ENCODE results near the gene CLASP1.
"Not testable (repeated sequence)": the region's sequence is repeated elsewhere in the genome, so short reads cannot be mapped to it uniquely, and the experiment has no call there.

CLASP1 gene

GRCh38 chr2:121649149-121649595 lies at the start of gene CLASP1:
TSS of gene CLASP1 (minus strand) at chr2:121649462. CDS start at chr2:121605895, 43,567 bp downstream.
- no peak for DNase-seq

- DNase-seq, result no peak
Observed at GRCh38 chr2:121698318-121698930, 49.2 kb upstream of the CLASP1 start.

GRCh38 chr2:121697108-121697631 lies 47.9 kb upstream of the CLASP1 start:
- no peak for DNase-seq

- DNase-seq, result no peak
Observed at GRCh38 chr2:121696410-121696930, 47.2 kb upstream of the CLASP1 start.

- DNase-seq, result no peak
Observed at GRCh38 chr2:121695171-121695451, 45.8 kb upstream of the CLASP1 start.

GRCh38 chr2:121694398-121695170 lies 45.3 kb upstream of the CLASP1 start:
- DNase-seq, result no peak

- not testable (repeated sequence) for DNase-seq
Observed at GRCh38 chr2:121690572-121690971, 41.3 kb upstream of the CLASP1 start.

GRCh38 chr2:121690095-121690494 lies 40.8 kb upstream of the CLASP1 start:
- DNase-seq, result no peak

- DNase-seq, result no peak
Observed at GRCh38 chr2:121689356-121689755, 40.1 kb upstream of the CLASP1 start.

GRCh38 chr2:121688820-121689219 lies 39.6 kb upstream of the CLASP1 start:
- DNase-seq, result no peak

GRCh38 chr2:121686902-121687301 lies 37.6 kb upstream of the CLASP1 start:
- DNase-seq, result no peak

GRCh38 chr2:121686218-121686617 lies 37.0 kb upstream of the CLASP1 start:
- no peak for DNase-seq

GRCh38 chr2:121682396-121683298 lies 33.4 kb upstream of the CLASP1 start:
- DNase-seq, result no peak

GRCh38 chr2:121677855-121678254 lies 28.6 kb upstream of the CLASP1 start:
- no peak for DNase-seq

- not testable (repeated sequence) for DNase-seq
Observed at GRCh38 chr2:121671621-121672020, 22.4 kb upstream of the CLASP1 start.

GRCh38 chr2:121670181-121670580 lies 20.9 kb upstream of the CLASP1 start:
- DNase-seq, result no peak

GRCh38 chr2:121667618-121668017 lies 18.4 kb upstream of the CLASP1 start:
- no peak for DNase-seq

GRCh38 chr2:121666042-121666441 lies 16.8 kb upstream of the CLASP1 start:
- no peak for DNase-seq

- DNase-seq, result no peak
Observed at GRCh38 chr2:121665504-121665903, 16.2 kb upstream of the CLASP1 start.

- no peak for DNase-seq
Observed at GRCh38 chr2:121664713-121665112, 15.5 kb upstream of the CLASP1 start.

GRCh38 chr2:121664086-121664485 lies 14.8 kb upstream of the CLASP1 start:
- DNase-seq, result no peak

GRCh38 chr2:121663434-121663833 lies 14.2 kb upstream of the CLASP1 start:
- no peak for DNase-seq

GRCh38 chr2:121662656-121663055 lies 13.4 kb upstream of the CLASP1 start:
- no peak for DNase-seq

Data from activated CD8-positive, alpha-beta memory T cell treated with anti-CD3 and anti-CD28 coated beads for 24 hours (primary cell).